ENCODE data around the gene CLNK. TPM values are rescaled to one million over a fixed set of nuclear protein-coding genes. Genes with fewer than 3 reads are reported as not detected.

CLNK gene
- total and polyA plus RNA-seq, 2 of the 13 experiments (the other 11 are each of a cell fraction or from before 2014, with no cell fraction given) = not detected

DNA sequence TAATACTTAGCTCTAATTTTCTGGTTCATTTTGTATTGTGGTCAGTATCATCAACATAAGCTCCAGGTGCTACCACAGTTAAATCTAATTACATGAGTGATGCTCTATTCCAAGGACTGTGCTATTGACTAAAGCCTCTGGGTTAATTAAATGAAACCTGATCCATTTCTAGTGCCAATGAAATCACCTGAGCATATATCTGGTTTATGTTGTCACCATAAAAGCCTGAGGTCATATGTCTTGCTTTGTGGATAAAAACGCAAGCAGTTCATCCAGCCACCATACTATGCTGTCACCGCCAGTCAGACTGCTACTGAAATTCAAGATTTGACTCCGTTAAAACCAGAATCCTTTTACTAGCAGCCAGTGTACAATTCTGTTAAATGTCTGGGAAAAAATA, 163.1 kb downstream of the CLNK start:
- Histone ChIP-seq H3K4me2 (ENCODE audit: low read depth, low read length) (no peak overlapping the region), H3K9ac (ENCODE audit: insufficient read depth, low read depth, low read length) (no peak overlapping the region), H3K4me1 (ENCODE audit: insufficient read depth, low read length) (no peaks in the 10 kb centered on the region), H3K4me3 (replicated peaks in 1 of 3; ENCODE audit: insufficient read depth in 1 of 3, low read depth in 2 of 3, low read length in 3 of 3) (no peak overlapping the region), H4K20me1 (ENCODE audit: insufficient read depth, low read length) (no peaks in the 10 kb centered on the region), H3K27ac (ENCODE audit: extremely low read length, insufficient read depth, low read length) (no peak overlapping the region), H3K36me3 (replicated peaks in 1 of 2; ENCODE audit: control insufficient read depth in 1 of 2, insufficient read depth in 2 of 2, low read length in 2 of 2) (no peaks in the 10 kb centered on the region), H3K9me3 (ENCODE audit: low read length) (no peaks in the 10 kb centered on the region), H3K79me2 (ENCODE audit: insufficient read depth, low read length) (no peaks in the 10 kb centered on the region), H3K27me3 (ENCODE audit: control insufficient read depth in 1 of 2, insufficient read depth in 2 of 2, low read length in 2 of 2) (no peaks in the 10 kb centered on the region), H2AFZ (ENCODE audit: low read length) (no peak overlapping the region)
- ChIA-PET POLR2A (no interaction called here), CTCF (ENCODE audit: low intra/inter-chr PET ratio, low total read pairs) (no interaction called here)
- in situ Hi-C loops (cut with HindIII; ENCODE audit: extremely low pct_ligation_motif_present, low pct_unique_long_range_greater_than_20kb) = no loop called here
- FAIRE-seq = no peak
- WGBS (ENCODE audit: low lambda C conversion rate) = 65% methylated on average over 3 of the region's 3 CpGs
- no peak for ATAC-seq
- no peak for DNase-seq (ENCODE audit: low spot score)
- BruUV-seq (replicated peaks) = no TSS peak
- intact Hi-C loops (cut with micrococcal nuclease; ENCODE audit: unreplicated experiment) = no loop called here
- TF ChIP-seq ZNF350 (CRISPR knock-in tag; IDR thresholded peaks at IDR 0.05; ENCODE audit: borderline replicate concordance, low read depth) (no peak), KIAA2018 (CRISPR knock-in tag; IDR thresholded peaks at IDR 0.05; ENCODE audit: borderline replicate concordance) (no peak), MXI1 (IDR thresholded peaks at IDR 0.05; ENCODE audit: borderline replicate concordance, low read depth, low read length) (no peak), ZNF7 (CRISPR knock-in tag; IDR thresholded peaks at IDR 0.05) (no peak), BCLAF1 (IDR thresholded peaks at IDR 0.05) (no peak), RNF219 (CRISPR knock-in tag; IDR thresholded peaks at IDR 0.05) (no peak), ZNF747 (CRISPR knock-in tag; IDR thresholded peaks at IDR 0.05; ENCODE audit: borderline replicate concordance) (no peak)
- TF ChIP-seq, protein P1, sequence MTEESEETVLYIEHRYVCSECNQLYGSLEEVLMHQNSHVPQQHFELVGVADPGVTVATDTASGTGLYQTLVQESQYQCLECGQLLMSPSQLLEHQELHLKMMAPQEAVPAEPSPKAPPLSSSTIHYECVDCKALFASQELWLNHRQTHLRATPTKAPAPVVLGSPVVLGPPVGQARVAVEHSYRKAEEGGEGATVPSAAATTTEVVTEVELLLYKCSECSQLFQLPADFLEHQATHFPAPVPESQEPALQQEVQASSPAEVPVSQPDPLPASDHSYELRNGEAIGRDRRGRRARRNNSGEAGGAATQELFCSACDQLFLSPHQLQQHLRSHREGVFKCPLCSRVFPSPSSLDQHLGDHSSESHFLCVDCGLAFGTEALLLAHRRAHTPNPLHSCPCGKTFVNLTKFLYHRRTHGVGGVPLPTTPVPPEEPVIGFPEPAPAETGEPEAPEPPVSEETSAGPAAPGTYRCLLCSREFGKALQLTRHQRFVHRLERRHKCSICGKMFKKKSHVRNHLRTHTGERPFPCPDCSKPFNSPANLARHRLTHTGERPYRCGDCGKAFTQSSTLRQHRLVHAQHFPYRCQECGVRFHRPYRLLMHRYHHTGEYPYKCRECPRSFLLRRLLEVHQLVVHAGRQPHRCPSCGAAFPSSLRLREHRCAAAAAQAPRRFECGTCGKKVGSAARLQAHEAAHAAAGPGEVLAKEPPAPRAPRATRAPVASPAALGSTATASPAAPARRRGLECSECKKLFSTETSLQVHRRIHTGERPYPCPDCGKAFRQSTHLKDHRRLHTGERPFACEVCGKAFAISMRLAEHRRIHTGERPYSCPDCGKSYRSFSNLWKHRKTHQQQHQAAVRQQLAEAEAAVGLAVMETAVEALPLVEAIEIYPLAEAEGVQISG (CRISPR knock-in tag; IDR thresholded peaks at IDR 0.05) = no peak
